DMS79 treated with DMSO at 0.1 percent for 48 hours (cell line): Measurements from ENCODE around the gene CHTF18.
"Not testable (repeated sequence)": the region's sequence is repeated elsewhere in the genome, so short reads cannot be mapped to it uniquely, and the experiment has no call there.

Experiments used
- DNase-seq: peaks from one replicate; lab custom pipeline; 2025; lab: John Stamatoyannopoulos, UW

CHTF18 gene

DNA sequence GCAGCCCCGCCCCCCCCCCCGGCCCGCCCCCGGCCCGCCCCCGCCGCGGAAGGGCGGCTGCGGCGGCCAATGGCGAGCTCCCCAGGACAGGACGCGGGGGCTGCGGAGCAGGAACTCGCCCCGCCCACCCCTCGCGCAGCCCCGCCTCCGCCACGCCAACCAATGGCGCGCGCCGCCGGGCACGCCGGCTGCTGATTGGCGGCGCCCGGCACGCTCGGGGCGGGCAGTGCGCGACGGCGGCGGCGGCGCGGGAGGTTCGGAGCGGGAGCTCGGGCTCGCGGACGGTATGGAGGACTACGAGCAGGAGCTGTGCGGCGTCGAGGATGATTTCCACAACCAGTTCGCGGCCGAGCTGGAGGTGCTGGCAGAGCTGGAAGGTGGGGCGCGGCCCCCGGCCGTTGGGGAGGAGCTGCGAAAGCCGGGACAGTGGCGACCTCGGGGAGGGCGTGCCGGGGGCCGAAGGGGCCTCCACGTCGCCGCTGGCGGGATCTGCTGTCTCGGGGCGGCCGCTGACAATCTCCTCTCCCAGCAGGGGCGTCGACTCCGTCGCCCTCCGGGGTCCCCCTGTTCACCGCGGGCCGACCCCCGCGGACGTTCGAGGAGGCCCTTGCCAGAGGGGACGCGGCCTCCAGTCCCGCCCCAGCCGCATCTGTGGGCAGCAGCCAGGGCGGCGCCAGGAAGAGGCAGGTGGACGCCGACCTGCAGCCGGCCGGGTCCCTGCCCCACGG is at the start of gene CHTF18:
Gene CHTF18, plus strand, starts transcription at position 222 of the 728 bp plus-strand sequence. Its CDS starts 65 bp downstream, at position 287.
- DNase-seq, result peak; percentile 76

DNA sequence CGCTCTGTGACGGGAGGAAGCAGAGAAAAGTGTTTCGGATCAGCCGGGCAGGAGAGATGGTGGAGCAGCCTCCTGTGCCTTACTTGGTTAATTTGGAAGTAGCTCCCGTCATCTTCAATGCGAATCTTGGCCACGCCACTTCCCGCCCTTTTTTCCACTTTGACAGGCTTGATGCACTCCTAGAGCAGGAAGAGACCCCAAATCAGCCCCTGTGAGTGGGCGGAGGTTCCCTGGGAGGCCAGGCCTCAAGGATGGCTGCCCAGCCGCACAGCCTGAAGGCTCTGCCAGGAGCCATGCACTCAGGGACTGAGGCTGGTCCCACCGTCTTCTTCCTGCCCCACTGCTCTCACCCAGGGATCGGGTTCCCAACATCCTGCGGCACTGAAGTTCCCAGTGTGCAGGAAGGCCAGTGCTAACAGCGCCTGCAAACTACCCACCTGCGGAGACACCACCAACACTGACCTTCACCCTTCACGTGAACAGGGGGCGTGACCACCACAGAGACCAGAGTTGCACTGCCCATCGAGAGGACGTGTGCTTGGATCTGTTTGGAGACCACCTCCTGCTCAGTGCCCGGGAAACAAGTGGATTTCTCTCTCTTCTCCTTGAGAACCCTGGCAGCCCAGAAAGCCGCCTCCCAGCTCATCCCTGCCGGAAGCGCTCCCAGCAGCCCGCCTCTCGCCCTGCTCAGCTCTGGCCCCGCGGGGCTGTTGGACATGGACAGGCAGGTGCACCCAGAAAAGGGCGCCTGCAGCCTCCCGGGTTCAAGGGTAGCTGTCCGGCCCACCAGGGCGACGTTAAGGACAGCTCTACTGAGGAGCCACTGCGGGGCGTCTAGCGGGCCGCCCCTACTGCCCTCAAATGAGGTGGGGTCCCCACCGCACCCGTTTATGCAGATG is 48.6 kb upstream of the CHTF18 start:
- no peak for DNase-seq

DNA sequence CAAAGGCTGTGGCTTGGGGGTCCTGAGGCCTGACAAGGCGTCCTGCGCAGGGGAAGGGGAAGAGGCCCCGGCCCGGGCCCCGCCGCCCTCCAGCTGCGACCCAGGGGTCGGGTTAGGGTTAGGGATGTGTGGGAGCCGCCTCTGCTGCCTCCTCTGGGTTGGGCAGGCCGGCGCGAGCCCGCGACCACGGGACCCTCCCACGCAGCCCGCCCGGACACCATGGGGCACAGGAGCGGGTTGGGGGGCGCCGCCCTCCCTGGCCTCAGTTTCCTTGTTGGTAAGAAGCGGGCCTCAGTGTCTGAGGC is 48.0 kb upstream of the CHTF18 start:
- no peak for DNase-seq

DNA sequence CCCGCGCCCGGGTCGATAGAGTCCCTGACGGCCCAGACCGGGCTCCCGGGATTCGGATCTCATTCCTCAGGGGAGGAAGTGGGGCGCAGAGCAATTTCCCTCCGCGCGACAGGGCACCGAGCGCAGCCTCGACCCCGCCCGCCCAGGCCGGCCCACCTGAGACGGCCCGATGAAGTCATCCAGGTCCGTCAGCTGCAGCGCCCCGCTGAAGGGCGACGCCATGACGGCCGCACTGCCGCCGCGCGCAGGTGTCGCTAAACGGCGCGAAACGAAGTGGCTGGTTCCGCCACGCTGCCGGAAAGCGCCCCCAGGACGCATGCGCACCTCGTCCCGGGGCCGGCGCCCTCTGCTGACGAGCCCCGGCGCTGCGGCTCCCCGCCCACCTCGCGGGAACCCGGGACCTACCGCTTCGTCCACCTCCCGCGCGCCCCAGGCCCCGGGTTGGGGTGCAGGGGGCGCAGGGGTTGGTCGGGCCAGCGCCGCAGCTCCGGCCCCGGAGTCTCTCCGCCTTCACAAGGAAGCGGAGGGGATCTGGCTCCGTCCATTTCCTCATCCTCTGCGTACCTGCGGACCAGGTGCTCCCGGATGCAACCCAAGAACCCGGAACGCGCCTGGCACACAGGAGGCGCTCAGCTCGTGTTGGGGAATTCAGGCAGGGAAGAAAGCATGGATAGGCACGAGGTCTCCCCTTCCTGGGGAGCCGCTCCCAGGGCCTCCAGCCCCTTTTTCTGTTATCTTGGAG is 47.5 kb upstream of the CHTF18 start, which contains the start of gene CIAO3:
Gene CIAO3, minus strand, starts transcription at position 234 of the 742 bp plus-strand sequence. Its CDS starts 12 bp downstream, at position 222.
- peak; percentile 74 for DNase-seq

DNA sequence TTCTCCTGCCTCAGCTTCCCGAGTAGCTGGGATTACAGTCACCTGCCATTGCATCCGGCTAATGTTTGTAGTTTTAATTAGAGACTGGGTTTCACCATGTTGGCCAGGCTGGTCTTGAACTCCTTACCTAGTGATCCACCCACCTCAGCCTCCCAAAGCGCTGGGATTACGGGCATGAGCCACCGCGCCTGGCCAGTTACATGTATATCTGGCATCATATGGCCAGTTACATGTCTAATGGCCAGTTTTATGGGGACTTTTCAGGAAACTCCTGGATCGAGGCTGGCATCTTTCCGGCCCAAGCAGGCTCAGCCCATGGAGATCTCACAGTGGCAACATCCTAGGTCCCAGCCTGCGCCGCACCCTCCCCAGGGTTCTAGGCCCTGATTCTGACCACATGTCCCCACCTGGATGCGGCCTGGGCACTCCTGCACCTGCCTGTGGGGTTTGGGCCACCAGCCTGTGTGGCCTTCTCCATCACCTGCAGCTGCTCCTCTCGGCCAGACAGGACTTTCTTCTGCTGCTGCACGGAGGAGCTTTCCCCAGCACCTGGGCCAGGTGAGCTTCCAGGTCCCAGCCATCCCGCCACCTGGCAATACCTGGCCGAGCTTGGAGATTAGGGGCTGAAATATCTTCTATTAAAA is 46.3 kb upstream of the CHTF18 start:
- DNase-seq, result no peak

DNA sequence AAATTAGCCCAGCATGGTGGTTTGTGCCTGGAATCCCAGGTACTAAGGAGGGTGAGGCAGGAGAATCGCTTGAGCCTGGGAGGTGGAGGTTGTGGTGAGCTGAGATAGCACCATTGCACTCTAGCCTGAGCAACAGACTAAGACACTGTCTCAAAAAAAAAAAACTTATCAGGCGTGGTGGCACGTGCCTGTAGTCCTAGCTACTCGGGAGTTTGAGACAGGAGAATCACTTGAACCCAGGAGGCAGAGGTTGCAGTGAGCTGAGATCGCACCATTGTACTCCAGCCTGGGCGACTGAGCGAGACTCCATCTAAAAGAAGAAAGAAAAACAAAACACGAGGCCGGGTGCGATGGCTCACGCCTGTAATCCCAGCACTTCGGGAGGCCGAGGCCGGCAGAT is 45.5 kb upstream of the CHTF18 start:
- DNase-seq, result not testable (repeated sequence)

DNA sequence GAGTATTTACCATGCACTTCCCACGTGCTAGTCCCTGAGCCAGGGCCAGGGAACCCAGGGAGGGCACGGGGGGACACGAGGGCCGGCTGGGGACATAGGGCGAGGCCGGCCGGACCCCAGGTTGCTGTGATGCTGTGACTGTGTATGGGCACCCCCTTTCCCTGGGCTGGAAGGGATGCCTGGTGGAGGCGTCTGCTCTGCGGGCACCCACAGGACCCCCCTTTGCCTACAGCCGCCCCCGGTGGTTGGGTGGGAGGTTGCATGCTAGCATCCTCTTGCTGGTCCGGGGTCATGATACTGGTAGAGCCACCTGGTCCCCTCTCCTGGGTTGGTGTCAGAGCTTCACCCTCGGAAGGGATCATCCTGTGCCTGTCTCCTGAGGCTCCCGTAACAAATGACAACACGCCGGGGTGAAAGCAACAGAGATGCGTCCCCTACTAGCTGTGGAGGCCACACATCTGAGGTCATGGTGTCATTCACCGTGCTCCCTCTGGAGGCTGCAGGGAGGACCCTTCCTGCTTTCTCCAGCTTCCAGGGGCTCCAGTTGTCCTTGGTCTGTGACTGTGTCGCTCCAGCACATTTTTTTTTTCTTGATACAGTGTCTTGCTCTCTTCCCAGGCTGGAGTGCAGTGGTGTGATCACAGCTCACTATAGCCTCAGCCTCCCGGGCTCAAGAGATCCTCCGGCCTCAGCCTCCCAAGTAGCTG is 44.5 kb upstream of the CHTF18 start:
- no peak for DNase-seq

DNA sequence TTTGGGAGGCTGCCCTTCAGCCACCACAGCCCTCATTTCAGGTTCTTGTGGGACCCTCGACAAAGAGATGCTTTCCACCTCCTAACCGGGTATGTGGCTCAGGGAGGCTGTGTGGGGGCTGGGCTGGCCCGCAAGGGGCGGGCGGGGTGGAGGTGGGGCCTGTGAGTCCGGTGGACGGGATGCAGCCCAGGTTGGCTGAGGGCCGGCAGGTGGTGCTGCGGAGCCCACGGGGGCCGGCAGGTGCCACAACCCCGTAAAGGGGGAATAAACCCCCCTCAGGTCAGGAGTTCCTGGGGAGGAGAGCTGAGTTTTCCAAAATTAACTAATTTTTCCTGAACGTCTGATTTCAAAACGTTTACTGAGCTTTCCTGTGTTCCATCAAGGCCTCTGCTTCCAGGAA is 42.7 kb upstream of the CHTF18 start:
- no peak for DNase-seq

DNA sequence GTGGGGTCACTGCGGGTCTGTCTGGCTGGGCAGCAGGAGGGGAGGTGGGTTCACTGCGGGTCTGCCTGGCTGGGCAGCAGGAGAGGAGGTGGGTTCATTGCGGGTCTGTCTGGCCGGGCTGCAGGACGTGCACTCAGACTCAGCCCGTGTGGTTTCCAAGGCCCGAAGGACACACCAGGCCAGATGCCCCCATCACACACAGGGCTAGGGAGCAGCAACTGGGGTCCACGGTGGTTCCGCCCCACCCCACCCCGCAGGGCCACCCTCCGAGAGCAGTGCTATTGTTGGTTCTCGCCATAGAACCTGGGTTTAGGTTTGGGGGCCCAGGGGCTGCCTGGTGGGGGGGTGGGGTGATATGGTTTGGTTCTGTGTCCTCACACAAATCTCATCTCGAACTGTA is 41.8 kb upstream of the CHTF18 start:
- DNase-seq, result no peak

DNA sequence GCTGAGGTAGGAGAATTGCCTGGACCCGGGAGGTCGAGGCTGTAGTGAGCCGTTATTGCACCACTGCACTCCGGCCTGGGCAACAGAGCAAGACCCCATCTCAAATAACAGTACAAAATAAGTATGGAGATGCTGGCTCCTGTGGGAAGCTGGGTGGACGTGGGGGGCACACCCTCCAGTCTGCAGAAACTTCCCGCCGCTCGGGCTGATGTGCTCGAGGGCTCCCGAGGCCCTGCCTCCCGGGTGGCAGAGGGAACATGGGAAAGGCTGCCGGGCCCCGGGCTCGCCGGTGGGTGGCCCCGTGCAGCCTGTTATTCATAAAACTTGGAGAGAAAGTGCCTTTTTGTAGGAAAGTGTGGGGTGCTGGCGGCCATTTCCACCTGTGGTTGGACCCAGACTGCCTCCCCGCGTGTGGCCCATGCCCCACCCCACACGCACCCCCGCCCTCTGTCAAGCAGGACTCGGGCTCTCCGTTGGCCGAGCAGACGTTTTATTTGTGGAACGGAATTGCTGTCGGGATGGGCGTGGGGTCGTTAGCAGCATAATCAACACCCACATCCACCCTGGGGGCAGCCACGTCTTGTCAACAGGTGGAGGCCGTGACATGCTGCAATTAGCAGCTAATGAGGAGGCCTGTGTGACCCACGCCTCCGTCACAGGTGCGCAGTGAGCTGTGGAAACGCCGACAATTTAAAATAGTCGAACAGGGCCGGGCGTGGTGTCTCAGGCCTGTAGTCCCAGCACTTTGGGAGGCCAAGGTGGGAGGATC is 40.3 kb upstream of the CHTF18 start:
- no peak for DNase-seq

DNA sequence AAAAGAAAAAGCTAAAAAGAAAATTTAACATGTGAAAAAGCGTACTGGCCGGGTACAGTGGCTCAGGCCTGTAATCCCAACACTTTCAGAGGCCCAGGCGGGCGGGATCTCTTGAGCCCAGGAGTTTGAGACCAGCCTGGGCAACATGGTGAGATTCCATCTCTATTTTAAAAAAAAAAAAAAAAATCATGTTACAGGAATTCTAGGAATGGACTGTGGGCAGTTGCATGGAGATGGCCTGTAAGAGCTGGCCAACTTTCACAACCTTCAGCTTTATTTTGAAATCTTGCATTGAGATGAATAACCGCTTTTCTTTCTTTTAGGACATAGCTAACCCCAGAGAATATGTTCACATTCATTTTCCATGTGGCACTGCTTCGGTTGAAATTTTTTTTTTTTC is 39.4 kb upstream of the CHTF18 start:
- DNase-seq, result no peak

DNA sequence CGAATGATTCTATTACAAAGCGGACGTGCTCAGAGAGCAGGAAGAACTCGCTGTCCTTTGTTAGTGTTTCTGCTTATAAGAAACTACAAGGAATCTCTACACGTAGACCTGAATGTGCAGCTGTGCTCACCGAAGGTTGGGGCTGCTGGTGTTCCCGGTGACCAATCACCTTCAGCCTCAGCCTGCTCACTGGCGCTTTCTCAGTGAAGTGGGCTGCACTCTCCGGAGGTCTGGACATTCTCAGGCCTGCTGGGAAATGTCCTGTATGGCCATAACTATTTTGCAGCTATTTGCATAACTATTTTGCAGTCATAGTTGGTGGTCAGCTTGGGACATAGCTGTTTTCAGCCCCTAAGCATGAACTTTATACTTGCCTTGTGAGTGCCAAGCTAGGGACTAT is 37.9 kb upstream of the CHTF18 start:
- no peak for DNase-seq

DNA sequence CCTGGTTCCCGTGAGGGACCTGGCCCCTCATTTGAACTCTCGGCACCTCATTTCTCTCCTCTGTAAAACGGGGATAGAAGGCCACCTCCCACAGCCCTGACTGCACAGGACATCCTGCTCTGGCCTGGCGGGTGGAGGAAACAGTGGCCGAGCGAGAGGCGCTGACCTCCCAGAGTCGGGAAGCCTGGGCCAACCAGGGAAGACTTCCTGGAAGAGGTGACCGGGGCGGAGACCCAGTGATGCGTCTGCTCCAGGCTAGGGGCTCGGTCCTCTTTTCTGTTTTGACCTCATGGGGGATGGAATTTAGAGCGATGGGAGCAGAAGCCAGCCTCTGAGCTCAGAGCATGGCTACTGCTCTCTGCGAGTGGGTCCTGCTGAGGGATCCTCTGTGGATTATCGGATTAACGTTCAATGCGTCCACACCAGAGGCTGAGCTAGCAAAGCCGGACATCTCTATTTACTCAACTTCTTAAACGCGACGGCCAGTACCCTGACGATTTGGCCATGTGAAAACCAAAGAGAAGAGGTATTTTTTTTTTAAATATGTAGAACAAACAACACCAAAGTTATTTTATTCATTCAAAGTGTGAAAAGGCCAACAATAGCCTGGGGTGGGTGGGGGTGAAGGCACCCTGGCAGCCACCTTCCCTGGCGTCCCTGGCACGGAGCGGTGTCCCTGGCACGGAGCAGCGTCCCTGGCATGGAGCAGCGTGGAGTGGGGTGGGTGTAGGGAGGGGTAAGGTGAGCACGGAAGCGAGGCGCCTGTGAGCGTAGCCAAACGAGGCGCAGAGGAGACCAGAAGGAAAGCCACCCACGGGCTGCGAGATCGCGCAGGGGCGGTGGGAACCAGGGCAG is 37.0 kb upstream of the CHTF18 start:
- DNase-seq, result no peak

DNA sequence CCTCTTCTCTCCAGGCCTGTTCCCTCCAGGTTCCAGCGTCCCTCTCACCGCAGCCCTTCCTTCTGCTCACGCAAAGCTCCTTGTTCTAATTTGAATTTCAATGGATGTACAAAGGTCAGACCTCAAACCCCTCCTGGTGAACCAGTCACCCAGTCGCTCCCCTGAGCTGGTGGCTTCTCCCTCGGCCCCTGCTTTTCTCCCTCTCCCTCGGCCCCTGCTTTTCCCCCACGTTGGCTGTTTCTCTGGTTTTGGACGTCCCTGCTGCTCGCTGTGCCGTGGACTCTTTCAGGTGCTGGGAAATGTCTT is 36.5 kb upstream of the CHTF18 start:
- no peak for DNase-seq

DNA sequence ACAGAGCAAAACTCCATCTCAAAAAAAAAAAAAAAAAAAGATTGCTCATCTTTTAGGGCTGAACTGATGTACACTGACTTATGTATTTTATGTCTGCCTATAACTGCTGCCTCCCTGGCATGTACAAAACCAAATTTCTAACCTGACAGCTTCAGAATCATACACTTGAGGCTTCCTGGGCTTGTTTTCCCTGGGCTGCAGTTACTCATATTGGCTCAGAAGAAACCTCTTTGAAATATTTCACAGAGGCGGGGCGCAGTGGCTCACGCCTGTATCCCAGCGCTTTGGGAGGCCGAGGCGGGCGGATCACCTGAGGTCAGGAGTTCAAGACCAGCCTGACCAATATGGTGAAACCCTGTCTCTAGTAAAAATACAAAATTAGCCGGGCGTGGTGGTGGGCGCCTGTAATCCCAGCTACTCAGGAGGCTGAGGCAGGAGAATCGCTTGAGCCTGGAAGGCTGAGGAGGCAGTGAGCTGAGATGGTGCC is 34.3 kb upstream of the CHTF18 start:
- DNase-seq, result not testable (repeated sequence)

DNA sequence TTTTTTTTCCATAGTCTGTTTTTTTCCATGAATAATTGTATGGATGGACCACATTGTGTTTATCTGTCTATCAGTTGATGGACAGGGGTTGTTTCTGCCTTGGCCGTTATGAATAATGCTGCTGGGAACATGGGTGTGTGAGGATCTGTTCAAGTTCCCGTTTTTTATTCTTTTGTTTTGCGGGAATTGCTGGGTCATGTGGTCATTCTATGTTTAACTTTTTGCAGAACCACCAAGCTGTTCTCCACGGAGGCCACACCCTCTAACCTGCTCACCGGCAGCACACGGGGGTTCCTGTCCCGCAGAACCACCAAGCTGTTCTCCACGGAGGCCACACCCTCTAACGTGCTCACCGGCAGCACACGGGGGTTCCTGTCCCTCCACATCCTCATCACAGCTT is 33.8 kb upstream of the CHTF18 start:
- DNase-seq, result no peak

DNA sequence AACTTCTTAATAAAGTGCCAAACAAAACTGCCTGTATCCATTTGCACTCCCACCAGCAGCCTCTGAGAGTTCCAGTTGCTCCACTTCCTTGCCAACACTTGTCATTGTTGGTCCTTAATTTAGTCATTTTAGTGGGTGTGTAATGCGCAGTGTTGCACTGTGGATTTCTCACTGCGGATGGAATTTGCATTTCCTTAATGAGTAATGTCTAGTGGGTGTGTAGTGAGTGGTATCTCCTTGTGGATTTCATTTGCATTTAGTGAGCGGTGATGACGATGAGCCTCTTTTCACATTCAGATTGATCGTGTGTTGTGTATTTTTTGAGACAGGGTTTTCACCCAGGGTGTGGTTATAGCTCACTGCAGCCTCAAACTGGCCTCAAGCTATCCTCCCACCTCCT is 32.0 kb upstream of the CHTF18 start:
- DNase-seq, result no peak

DNA sequence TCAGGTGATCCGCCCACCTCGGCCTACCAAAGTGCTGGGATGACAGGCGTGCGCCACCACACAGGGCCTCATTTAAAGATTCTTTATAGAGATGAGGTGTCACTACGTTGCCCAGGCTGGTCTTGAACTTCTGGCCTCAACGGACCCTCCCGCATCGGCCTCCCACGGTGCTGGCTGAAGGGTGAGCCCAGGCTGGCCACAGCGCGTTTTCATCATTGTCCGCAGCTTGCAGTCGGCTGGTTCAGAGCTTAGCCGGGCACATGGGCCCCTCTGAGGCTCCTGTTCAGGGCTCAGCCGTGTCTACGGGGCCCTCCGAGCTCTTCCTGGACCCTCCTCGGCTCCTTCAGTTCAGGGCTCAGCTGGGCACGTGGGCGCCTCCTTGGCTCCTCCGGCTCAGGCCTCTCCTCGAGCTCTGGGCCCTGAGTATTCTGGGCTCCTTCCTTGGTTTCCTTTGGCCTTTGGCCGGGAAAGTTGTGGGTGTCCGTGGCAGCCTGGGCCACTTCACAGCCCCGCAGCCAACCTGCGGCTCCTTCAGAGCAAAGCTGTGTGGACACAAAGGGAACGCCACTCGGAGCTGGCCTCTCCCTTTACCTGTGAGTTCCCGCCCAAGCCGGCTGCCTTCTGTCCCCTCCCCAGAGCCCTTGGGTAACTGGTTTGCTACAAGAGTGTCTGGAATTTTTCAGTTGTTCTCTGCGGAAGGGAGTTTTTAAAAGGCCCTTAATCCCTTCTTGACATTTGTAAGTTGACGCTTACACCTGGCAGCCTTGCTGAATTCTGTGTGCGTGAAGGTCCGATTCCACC is 29.1 kb upstream of the CHTF18 start:
- peak; percentile 17 for DNase-seq

DNA sequence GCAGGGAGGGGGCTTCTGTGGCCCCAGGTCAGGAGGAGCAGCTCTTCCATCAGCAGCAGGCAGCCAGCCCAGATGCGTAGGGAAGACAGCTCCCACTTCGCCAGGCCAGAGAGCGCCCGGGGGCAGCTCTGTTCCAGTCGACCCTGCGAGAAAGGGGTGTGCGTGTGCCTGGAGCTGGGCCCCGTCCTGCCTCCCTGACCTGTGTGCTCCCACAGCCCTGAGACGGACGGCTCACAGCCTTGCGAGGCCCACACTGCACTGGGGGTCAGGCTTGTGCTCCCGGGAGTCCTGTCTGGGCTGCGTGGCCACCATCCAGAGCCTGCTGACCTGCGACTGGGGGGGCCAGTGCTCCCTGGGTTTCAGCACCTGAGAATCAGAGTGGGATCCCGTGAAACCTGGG is 28.4 kb upstream of the CHTF18 start:
- no peak for DNase-seq
